ENCODE results near the gene ARID3A.
"Not testable (repeated sequence)": the region's sequence is repeated elsewhere in the genome, so short reads cannot be mapped to it uniquely, and the experiment has no call there.

ARID3A gene

GRCh38 chr19:1018932-1019615 lies 93.2 kb downstream of the ARID3A start:
- no peak for DNase-seq

DNA sequence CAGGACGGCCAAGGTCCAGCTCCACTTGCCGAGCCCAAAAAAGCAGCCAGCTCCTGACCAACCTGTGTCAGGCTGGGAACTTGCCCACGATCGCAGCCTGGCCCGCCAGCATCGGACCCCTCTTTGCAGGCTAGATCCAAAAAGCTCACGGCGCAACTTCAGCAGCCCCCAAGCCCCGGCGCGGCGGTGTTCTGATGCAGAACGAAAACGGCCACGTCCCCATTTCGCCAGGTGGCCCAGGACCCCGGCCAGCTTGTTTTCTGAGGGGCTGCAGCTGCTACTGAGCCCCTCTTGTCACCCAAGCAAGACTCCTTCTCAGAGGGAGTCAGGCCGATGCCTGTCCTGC lies 93.8 kb downstream of the ARID3A start:
- no peak for DNase-seq

GRCh38 chr19:1019980-1020867 lies 94.4 kb downstream of the ARID3A start:
- no peak for DNase-seq

DNA sequence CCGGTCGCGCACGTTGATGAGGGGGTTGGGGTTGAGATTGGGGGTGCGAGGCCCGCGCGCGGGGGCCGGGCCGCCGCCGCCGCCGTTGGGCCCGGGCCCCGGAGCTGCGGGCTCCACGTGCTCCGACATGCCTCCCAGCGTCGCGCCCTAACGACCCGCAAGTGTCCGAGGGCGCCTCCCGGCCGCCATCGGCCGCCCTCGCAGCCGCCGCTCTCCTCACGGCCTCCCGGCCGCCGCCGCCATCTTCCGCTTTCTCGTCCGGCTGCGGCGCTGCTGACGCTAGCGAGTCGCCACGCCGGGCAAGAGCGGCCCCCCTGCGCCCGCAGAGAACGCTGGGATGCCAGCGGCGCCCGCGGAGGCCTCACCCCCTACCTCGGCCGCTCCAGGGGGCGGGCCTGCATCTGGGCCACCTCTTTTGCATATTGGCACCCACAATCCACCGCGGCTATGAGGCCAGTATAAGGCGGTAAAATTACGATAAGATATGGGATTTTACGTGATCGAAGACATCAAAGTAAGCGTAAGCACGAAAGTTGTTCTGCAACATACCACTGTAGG lies 95.1 kb downstream of the ARID3A start, which contains the start of gene TMEM259:
TSS of gene TMEM259 (minus strand) at position 256 of the 558 bp plus-strand sequence. CDS start at position 129, 127 bp downstream.
- DNase-seq, result peak; percentile 98

DNA sequence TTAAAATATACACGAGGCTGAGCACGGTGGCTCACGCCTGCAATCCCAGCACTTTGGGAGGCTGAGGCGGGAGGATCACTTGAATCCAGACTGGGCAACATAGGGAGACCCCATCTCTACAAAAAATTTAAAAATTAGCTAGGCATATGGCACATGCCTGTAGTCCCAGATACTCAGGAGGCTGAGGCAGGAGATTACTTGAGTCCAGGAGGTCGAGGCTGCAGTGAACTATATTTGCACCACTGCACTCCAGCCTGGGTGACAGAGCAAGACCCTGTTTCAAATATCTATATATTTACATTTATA lies 98.0 kb downstream of the ARID3A start:
- DNase-seq, result not testable (repeated sequence)

DNA sequence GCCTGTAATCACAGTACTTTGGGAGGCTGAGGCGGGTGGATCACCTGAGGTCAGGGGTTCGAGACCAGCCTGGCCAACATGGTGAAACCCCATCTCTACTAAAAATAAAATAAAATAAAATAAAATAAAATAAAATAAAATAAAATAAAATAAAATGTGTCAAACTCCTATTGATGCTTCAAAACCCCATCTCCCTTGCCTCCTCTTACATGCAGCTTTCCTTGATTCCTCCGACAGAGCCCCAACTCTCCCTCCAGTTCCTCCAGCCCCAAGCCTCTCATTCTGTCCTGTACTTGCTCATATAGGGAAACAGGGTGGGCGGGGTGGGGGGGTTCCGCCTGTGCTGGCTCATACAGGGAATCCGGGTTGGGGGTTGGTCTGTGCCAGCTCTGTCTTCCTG lies 99.2 kb downstream of the ARID3A start:
- not testable (repeated sequence) for DNase-seq

All from activated CD4-positive, alpha-beta T cell treated with anti-CD3 and anti-CD28 coated beads, Interleukin-2, Interleukin-6, amounts not matched to agents 100 ng/mL and 50 ng/mL, durations not matched to agents 16 hours and 8 hours (primary cell).